Right lobe of liver (tissue), 4 donors: ENCODE results near the gene PDZD2.

Source experiments
- CTCF ChIP-seq, 4 donors: fragments of 200-600 bp in 3 of 4; fragments of 450-650 bp in 1 of 4; IDR thresholded peaks; one replicate each; pipeline versions ENCODE4 v1.5.1 to v1.8.0; 2016 to 2022; ENCODE audit warnings: antibody characterized with exemption in 4 of 4, mild to moderate bottlenecking in 2 of 4
- POLR2A ChIP-seq: fragments of 450-650 bp; IDR thresholded peaks from one replicate; pipeline ENCODE4 v1.6.1; 2017; ENCODE audit warnings: antibody characterized with exemption, mild to moderate bottlenecking
- donor health status: DM: no; HTN: no; CAD: no.
- donor health status: DM: no; HTN: no; CAD: no.
- donor health status: DM: no; HTN: yes; CAD: no.

- TF ChIP-seq CTCF (IDR thresholded peaks at IDR 0.05): no peak
- no peak for TF ChIP-seq POLR2A
Measured at GRCh38 chr5:31703757-31704156, 64.8 kb downstream of the PDZD2 start.
